Glomerular visceral epithelial cell (primary cell): ENCODE data around the gene PTPN2.
"Not testable (repeated sequence)": the region's sequence is repeated elsewhere in the genome, so short reads cannot be mapped to it uniquely, and the experiment has no call there.

Source experiments
- DNase-seq: peaks from one replicate; pipeline ENCODE4 v3.0.0-alpha.2; 2016; ENCODE audit errors: extremely low spot score

The PTPN2 gene

DNA sequence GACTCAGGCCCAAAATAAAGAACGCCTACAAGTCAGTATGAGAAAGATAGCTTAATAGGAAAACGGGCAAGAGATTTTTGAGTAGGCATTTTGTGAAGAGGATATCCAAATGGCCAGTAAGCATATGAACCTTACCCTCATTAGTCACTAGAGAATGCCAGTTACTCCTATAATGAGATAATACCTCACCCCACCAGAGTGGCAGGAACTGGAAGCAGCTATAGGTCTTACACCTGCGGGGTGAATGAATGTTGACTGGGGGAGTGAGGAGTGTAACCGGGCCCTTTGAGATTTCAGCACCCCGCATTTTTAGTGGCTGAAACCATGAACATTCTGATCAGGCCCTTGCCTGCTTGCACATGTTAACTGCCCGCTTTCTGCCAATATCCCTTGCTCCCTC is 7.5 kb upstream of the PTPN2 start:
- no peak for DNase-seq

DNA sequence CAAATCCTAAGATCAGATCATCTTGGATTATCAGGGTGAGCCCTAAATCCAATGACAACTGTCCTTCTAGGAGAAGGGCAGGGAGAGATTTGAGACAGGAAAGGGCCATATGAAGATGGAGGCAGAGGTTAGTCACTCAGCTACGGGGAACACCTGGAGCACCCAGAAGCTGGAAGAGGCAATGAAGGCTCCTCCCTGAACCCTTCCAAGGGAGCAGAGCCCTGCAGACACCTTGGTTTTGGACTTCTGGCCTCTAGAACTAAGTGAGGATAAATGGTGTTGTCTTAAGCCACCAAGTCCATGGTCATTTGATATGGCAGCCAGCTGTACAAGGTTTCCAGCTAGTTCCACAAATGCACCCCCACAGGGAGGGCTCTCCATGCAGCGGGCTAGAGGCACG is 6.9 kb upstream of the PTPN2 start:
- no peak for DNase-seq

DNA sequence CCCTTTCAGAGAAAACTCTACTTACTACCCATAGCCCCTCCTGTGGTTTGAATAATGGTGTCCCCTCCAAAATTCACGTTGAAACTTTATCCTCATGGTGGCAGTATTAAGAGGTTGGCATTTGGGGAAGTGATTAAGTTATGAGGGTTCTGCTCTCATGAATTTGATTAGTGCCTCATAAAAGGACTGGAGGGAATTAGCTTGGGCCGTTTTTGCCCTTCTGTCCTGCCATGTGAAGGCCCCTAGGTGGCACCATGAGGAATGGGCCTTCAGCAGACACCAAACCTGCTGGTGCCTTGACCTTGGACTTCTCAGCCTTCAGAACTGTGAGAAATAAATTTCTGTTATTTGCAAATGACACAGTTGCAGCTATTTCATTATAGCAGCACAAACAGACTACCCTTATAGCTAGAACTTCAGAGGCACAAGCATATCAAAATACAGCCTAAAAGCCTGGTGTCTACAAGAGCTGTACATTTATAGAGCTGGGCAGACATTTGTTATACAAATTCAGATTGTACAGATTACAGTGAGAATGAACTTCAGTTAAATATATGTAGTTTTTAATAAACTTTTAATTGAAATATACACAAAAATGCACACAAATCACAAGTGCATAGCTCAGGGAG is 2.6 kb upstream of the PTPN2 start:
- DNase-seq: peak; percentile 16

DNA sequence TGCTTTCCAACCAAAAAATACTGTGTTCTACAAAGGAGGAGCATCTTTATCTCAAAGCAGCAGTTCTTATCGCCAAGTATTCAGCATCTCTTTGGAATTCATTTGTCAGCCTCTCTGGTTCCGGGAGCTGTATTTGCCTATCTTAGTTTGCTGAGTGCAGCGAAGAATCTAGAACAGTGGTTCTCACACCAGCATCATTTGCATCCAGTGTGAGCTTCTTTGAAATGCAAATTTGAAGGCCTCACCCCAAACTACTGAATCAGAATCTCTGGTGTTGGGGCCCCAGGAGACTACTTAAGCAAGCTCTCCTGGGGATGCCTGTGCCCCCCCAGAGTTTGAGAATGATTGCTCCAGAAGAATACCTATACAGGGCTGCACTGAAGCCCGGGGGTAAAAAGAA is 1.5 kb upstream of the PTPN2 start:
- DNase-seq: no peak

DNA sequence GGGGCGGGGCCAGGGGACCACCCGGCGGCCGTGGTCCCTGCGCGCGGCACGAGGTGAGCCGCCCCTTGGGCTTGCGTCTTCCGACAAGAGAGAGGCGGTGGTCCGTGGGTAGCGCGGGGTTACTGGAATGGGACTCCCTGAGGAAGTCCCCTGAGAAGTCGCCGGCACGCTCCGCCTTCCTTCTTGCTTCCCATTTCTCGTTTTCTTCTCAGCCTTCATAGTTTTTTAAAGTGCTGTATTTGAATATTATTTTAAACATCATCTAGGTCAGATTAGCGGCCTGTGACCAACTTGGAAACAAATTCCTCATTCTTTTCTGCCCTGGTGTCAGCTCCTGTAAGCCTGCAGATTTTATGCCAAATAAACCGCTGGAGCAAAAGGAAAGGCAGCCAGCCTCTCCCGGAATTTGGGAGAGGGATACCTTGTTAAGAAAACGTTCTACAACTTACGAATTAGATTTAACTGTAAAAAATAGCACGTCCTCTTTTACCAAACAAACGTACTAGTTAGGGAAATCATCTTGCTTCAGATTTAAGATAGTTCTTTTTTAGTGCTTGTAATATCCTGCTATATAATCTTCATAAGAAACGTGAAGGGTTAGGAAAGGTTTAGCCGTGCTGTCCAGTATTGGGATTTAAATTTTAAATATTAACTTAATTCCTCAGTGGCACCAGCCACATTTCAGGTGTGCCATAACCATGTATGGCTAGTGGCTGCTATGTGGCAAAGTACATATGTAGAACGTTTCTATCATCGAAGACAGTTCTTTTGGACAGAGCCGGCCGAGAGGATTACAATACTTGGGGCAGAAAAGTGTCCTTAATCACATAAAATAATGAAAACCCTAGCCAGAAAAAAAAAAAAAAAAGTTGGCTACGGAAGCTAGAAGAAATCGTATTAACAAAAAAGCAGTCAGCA is 628 bp upstream of the PTPN2 start:
- no peak for DNase-seq

DNA sequence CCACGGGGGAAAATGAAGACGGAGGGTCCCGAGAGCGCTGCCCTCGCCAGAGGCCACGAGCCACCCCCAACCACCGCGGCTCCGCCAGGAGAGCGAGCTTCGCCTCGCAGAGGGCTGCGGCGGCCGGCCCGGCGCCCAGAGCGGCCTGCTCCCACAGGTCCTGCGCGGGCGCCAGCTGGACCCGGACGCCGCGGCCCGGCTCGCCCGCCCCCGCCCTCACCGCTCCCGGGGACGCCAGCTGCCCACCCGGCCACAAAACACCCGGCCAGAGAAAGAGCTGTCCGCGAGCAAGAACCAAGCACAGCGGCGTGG is 709 bp downstream of the PTPN2 start:
- no peak for DNase-seq

DNA sequence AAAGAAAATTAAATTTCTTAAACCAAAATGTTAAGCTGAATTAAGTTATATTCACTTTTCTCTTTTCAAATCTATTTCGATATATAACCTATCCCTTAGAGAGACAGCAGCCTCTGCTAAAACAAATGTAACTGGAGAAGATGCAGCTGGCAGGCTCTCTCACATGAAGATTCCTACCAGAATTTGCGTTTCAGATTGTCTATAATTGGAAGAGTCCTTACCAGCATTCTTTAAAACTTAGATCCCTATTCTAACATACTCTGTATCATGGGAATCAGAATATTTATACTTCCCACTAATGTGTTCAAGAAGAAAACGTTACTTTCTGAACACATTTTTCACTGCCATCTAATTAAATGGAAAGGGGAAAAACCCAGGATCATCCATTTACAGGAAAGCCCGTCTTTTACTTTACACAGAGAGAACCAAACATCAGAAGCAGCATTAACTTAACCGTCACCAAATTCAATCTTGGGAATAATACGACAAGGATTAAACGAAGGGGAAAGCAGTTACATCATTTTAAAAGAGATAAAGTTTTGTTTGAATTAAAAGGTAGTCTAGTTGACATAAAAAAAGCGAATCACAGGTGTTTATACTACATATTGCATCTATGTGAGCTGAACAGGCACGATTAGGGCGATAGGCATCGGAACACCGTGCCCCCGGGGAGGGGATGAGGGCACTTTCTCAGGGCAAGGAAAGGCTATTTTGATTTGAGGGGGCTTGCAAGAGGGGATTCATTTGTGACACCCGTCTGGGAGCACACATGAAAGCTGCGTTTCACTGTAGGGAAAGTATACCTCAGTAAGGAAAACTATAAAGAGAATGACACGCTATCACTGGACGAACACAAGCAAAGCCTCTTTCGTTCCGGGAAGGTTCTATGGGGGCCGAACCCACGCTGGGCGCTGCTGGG is 1.3 kb downstream of the PTPN2 start:
- DNase-seq: no peak

DNA sequence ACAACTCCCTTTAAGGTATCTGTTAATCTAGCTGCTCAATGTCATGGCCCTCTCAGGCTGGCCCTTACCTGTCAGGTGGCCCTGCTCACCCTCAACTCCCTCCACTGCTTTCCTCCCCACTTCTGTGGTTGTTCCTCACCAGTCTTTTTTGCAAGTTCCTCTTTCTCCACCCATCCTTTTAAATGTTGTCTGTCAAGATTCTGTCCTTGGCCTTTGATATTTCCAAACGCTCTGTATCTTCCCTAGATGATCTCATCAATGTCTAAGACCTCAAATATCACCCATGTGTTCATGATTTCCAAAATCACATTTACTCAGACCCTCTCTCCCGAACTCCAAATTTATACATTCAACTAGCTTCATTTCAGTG is 3.5 kb downstream of the PTPN2 start:
- DNase-seq: no peak

DNA sequence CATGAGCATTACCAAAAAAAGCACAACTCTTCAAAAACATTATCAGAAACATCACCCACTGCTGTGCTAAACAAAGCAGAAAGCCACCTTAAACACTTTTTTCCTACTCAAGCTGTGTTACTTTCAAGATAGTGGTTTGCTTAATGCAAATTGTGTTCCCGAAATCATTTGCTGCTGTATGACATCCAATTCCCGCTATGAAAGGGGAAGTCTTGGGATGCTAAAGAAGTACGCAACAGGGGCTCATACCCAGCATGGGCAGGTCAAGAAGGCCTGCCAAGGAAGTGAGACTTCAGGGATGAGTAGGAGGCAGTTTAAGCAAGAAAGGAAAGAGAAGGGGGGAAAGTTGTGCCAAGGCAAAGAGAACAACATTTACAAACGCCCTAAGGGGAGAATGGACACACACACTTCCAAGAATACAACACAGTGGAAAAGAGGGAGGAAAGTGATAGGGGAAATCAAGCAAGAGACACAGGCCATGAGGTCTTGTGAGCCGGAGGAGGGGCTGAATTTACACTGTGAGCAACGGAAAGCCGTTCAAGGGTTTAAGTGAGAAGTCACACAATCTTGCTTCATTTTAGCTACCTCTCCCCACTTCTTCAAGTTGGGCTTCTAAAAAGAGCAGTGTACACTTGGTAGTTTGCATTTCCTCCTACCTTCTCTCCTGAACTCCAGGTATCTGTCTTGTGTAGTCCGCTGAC is 4.0 kb downstream of the PTPN2 start:
- no peak for DNase-seq

DNA sequence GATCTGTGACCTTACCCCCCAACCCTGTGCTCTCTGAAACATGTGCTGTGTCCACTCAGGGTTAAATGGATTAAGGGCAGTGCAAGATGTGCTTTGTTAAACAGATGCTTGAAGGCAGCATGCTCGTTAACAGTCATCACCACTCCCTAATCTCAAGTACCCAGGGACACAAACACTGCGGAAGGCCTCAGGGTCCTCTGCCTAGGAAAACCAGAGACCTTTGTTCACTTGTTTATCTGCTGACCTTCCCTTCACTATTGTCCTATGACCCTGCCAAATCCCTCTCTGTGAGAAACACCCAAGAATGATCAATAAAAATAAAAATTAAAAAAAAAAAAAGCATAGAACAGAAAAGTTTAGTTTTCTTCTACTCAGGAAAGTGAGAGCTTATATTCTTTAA is 9.0 kb downstream of the PTPN2 start:
- not testable (repeated sequence) for DNase-seq

DNA sequence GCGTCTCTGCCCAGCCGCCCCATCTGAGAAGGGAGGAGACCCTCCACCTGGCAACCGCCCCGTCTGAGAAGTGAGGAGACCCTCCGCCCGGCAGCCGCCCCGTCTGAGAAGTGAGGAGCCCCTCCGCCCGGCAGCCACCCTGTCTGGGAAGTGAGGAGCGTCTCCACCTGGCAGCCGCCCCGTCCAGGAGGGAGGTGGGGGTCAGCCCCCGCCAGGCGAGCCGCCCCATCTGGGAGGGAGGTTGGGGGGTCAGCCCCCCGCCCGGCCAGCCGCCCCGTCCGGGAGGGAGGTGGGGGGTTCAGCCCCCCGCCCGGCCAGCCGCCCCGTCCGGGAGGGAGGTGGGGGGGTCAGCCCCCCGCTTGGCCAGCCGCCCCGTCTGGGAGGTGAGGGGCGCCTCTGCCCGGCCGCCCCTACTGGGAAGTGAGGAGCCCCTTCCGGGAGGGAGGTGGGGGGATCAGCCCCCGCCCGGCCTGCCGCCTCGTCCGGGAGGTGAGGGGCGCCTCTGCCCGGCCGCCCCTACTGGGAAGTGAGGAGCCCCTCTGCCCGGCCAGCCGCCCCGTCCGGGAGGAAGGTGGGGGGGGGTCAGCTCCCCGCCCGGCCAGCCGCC is 10.0 kb downstream of the PTPN2 start:
- DNase-seq: not testable (repeated sequence)

DNA sequence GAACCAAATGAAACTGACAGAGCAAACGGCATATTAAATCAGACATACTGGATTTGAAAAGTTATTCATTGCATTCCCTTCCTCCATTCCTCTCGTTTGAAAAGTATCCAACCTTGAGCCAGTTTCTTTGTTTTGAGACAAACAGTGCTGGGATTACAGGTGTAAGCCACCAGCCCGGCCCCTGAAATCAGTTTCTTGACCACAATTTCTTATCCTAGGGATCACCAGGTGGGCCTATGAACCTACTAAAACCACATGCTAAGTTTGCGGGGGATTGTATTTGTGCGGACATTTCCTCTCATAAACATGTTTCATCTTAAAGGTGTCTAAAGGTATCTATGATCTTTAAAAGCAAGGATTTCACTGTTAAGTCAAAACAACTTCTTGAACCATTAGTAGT is 11.6 kb downstream of the PTPN2 start:
- DNase-seq: no peak

DNA sequence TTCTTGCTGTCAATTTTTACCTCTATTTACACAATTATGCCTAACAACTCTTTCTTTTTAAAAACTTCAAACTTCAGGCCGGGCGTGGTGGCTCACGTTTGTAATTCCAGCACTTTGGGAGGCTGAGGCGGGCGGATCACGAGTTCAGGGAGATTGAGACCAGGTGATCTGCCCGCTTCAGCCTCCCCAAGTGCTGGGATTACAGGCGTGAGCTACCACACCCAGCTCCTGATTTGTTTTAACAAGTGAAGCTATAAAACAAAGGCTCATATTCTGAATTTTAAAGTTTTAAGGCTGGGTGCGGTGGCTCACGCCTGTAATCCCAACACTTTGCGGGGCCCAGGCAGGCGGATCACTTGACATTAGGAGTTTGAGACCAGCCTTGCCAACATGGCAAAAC is 15.5 kb downstream of the PTPN2 start:
- no peak for DNase-seq

DNA sequence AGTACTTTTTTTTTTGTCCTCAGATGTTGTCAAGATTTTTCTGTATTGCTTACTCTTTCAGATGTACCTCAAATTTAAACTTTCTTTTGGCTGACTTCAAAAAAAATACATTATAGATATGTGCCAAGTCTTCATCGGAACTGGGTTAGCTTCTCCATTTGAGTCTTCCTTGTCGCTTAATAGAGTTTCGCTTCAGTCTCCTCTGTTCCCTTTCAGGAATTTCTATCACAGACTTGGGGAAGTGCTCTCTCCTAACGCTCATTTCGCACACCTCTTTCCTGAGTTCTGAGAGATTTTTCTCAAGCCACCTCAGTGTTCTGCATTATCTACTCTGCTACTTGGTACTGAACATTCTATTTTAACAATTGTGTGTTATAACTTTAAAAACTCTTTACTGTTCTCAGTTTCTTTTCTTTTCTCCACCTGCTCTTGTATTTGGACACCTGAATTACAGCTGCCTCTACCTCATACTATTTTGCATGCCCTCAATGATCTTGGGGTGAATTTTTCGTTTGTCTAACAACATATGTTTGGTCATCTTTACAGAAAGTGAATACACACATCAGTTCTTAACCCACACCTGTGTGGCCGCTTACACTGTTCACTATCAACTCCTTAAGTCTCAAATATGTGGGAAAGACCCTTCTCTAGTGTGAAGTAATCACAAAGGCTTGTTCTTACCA is 16.5 kb downstream of the PTPN2 start:
- DNase-seq: no peak

DNA sequence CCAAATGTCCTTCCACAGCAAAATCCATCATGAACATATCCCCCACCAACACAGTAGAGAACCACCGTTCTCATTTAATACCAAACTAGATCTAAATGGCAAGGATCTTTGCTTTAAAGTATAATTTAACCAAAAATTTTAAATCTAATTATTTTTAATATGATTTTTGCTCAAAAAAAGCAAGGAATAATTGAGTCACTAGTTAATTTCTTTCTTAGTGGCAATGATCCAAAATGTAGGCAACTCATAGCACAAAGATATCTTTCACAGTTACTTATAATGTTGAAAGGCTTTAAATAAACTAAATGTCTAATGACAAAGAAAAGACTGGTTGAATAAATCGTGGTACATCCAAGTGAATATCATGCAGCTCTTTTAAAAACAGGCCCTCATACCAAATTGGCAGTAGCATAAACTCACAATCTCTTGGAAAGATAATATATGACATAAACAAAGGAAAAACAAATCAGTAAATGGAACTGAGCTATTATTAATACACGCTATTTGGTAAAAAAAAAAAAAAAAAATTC is 20.3 kb downstream of the PTPN2 start:
- DNase-seq: no peak

DNA sequence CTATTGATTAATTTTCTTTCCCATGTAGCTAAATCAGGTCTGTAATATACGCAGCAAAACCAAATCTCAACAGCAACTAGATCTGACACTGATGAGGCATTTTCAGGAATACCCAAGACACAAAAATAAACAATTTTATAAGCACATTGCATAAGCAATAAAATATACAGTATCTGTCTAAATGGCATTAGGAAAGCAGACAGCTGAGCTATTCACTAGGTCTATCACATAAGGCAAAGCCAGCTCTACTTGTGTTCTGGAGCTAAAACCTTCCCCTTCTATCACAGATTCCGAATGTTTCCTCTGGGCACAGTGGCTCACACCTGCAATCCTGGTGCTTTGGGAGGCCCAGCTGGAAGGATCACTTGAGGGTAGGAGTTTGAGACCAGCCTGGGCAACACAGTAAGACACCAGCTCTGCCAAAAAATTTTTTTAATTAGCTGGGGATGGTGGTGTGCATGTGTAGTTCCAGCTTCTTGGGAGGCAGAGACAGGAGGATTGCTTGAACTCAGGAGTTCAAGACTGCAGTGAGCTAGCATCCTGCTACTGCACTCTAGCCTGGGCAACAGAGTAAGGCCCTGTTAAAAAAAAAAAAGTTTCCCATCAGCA is 21.1 kb downstream of the PTPN2 start:
- no peak for DNase-seq

DNA sequence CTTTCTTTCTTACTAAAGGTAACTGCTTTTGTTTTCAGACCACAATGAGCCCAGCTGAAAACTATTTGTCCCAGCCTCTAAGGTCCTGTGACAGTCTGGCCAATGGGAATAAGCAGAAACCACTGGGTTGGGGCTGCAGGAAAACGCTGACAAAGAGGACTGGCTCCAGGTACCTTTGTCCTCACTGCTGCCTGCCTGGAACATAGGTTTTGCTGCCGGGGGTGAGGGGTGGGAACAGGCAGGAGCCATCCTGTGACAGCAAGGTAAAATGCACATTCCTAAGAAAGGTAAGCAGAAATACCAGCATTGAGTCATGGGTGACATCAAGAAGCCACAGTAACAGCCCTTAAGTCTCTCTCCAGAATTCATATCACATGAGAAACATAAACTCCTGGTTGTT is 21.6 kb downstream of the PTPN2 start:
- DNase-seq: peak; percentile 58

DNA sequence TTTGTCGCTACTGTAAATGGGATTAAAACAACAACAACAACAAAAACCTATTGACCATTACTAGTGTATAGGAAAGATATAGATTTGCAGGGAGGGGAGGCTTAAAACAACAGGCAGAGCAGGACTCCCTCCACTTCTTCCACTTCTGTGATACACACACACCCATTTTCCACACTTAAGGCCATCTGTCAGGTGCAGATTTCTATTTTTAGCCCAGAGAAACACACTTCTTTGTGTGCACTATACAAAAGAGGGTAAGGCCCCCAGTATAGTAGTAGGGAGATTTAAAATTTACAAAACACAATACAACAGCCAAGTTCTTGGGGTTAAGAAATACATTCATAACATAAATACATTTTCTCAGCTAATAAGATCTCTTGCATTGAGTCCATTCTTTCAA is 22.4 kb downstream of the PTPN2 start:
- no peak for DNase-seq

DNA sequence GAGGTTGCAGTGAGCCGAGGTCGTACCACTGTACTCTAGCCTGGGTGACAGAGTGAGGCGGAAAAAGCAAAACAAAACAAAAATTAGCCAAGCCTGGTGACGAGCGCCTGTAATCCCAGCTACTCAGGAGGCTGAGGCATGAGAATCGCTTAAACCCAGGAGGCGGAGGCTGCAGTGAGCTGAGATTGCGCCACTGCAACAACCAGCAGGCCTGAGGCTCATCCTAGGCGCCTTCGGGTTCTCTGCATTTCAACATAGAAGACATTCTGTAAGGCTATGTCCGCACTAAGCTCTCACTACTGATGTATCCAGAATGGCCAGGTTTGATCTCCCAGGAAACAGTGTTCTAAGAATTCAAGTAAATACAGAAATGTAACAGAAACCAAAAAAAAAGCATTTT is 23.5 kb downstream of the PTPN2 start:
- DNase-seq: no peak

DNA sequence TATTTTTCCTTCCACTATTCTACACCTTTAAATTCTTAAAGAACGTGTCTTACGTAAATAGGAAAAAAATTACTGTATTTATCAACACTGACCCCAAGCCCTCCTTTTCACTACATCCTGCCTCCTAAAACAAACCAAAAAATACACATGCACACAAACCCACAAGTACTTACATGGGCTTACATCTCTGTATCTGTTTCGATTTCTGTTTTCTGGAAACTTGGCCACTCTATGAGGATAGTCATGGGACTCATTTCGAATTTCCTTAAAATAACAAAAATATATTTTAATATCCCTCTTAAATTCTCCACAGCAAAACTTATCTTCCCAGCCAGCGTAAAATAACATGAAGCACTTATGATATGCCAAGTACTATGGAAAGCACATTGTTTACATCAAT is 25.0 kb downstream of the PTPN2 start:
- no peak for DNase-seq
